SK-N-MC (cell line): ENCODE results near the gene CLDN34.

Source experiments
- DNase-seq: peaks from one replicate; pipeline ENCODE4 v3.0.0-alpha.2; 2011; ENCODE audit warnings: low read depth, low spot score
- H3K27ac ChIP-seq: fragments of 200-600 bp; sonication (generic); 2 replicates; pipeline ENCODE4 v1.5.1; 2016; ENCODE audit warnings: mixed run types
- H3K36me3 ChIP-seq: fragments of 200-600 bp; sonication (generic); 2 replicates; pipeline ENCODE4 v1.6.1; 2017; ENCODE audit warnings: antibody characterized with exemption, low read length, mixed read lengths; ENCODE audit not compliant: insufficient read depth
- H3K4me3 ChIP-seq: fragments of 200-600 bp; sonication (generic); 2 replicates; pipeline ENCODE4 v1.5.1; 2016
- H3K9ac ChIP-seq: fragments of 200-600 bp; sonication (generic); 2 replicates; pipeline ENCODE4 v1.8.0; 2017; ENCODE audit warnings: mixed run types, mixed read lengths; ENCODE audit not compliant: insufficient read length
- H3K9me3 ChIP-seq: fragments of 200-600 bp; sonication (generic); 2 replicates; pipeline ENCODE4 v1.6.1; 2017; ENCODE audit warnings: low read depth, mild to moderate bottlenecking, antibody characterized with exemption, low read length, moderate library complexity, mixed read lengths
- EZH2 ChIP-seq: fragments of 200-600 bp; sonication (generic); IDR thresholded peaks from one replicate; pipeline ENCODE4 v1.6.1; 2017; ENCODE audit warnings: antibody characterized with exemption
- FOXP2 ChIP-seq: optimal IDR thresholded peaks from 2 replicates; pipeline ENCODE3; 2011; ENCODE audit warnings: mild to moderate bottlenecking, moderate library complexity; ENCODE audit not compliant: insufficient read depth; ENCODE audit errors: extremely low read length, control extremely low read depth
- POLR2AphosphoS5 ChIP-seq: IDR thresholded peaks from 2 replicates; pipeline ENCODE4 v1.6.1; 2012; ENCODE audit warnings: mild to moderate bottlenecking, low read depth, low read length, borderline replicate concordance

The CLDN34 gene

GRCh38 chrX:9966775-9967408, at the start of gene CLDN34:
TSS of gene CLDN34 (plus strand) at chrX:9967358. CDS start at chrX:9967358, 0 bp downstream.
- TF ChIP-seq EZH2 = no peak
- TF ChIP-seq FOXP2 = no peak
- TF ChIP-seq POLR2AphosphoS5 = no peak
- no peak for DNase-seq
- Histone ChIP-seq H3K9ac (no peak within 1 kb of the TSS), H3K9me3 (no peaks in the 10 kb centered on the region), H3K36me3 (no peaks in the 10 kb centered on the region), H3K4me3 (no peak within 1 kb of the TSS), H3K27ac (no peak within 1 kb of the TSS)

GRCh38 chrX:9917861-9918260, 49.3 kb upstream of the CLDN34 start:
- Histone ChIP-seq H3K27ac (no peak overlapping the region), H3K9me3 (no peaks in the 10 kb centered on the region), H3K4me3 (no peak overlapping the region), H3K9ac (no peak overlapping the region), H3K36me3 (no peaks in the 10 kb centered on the region)
- no peak for DNase-seq
- TF ChIP-seq FOXP2 = no peak
- no peak for TF ChIP-seq EZH2
- TF ChIP-seq POLR2AphosphoS5 = no peak

- TF ChIP-seq POLR2AphosphoS5 = no peak
- TF ChIP-seq EZH2 = no peak
- no peak for TF ChIP-seq FOXP2
- Histone ChIP-seq H3K4me3 (no peak overlapping the region), H3K9me3 (no peaks in the 10 kb centered on the region), H3K27ac (no peak overlapping the region), H3K36me3 (no peaks in the 10 kb centered on the region), H3K9ac (no peak overlapping the region)
- no peak for DNase-seq
Observed at GRCh38 chrX:9919632-9920172, 47.5 kb upstream of the CLDN34 start.

DNA sequence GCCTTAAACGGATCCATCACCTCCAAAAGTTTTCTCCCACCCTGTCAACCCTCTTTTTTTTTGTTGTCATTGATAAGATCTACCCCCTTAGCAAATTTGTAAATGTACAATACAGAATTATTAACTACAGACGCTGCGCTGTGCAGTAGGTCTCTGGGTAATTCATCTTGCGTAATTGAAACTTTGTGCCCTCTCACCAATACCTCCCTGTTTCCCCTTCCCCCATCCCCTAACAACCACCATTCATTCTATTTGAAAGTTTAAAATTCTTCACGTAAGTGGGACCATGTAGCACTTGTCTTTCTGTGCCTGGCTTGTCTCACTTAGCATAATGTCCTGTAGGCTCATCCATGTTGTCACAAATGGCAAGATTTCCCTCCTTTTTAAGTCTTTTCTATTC, 45.8 kb upstream of the CLDN34 start:
- no peaks in the 10 kb centered on the region for H3K36me3 ChIP-seq
- H3K9ac ChIP-seq = no peak overlapping the region
- no peaks in the 10 kb centered on the region for H3K9me3 ChIP-seq
- no peak overlapping the region for H3K27ac ChIP-seq
- DNase-seq = no peak
- H3K4me3 ChIP-seq = no peak overlapping the region
- no peak for TF ChIP-seq EZH2
- TF ChIP-seq POLR2AphosphoS5 = no peak
- TF ChIP-seq FOXP2 = no peak

GRCh38 chrX:9923357-9923756, 43.8 kb upstream of the CLDN34 start:
- DNase-seq = no peak
- Histone ChIP-seq H3K9ac (no peak overlapping the region), H3K9me3 (no peaks in the 10 kb centered on the region), H3K36me3 (no peaks in the 10 kb centered on the region), H3K27ac (peak overlapping the region; percentile 79), H3K4me3 (peak overlapping the region; percentile 6; the same call in 1 of the 2 replicates)
- no peak for TF ChIP-seq POLR2AphosphoS5
- TF ChIP-seq EZH2 = no peak
- no peak for TF ChIP-seq FOXP2

DNA sequence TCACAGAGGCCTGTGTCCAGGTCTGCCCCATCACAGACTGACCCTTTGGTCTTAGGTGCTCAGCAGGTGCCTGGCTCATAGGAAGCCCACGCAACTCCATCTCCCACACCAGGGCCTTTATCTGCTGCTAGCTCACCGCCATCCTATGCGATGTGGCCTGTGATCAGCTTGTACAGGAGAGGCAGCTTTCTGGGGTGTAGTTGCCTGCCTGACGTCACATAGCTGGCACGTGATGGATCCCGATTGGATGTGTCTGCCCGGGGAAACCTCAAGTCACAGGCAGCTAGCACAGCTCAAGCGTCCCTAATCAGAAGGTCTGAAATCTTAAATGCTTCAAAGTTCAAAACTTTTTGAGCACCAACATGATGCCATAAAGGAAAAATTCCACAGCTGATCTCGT, 41.2 kb upstream of the CLDN34 start:
- H3K36me3 ChIP-seq = no peaks in the 10 kb centered on the region
- H3K27ac ChIP-seq = no peak overlapping the region
- H3K9me3 ChIP-seq = no peaks in the 10 kb centered on the region
- H3K4me3 ChIP-seq = no peak overlapping the region
- DNase-seq = no peak
- TF ChIP-seq POLR2AphosphoS5 (no peak), FOXP2 (no peak), EZH2 (no peak)
- no peak overlapping the region for H3K9ac ChIP-seq

DNA sequence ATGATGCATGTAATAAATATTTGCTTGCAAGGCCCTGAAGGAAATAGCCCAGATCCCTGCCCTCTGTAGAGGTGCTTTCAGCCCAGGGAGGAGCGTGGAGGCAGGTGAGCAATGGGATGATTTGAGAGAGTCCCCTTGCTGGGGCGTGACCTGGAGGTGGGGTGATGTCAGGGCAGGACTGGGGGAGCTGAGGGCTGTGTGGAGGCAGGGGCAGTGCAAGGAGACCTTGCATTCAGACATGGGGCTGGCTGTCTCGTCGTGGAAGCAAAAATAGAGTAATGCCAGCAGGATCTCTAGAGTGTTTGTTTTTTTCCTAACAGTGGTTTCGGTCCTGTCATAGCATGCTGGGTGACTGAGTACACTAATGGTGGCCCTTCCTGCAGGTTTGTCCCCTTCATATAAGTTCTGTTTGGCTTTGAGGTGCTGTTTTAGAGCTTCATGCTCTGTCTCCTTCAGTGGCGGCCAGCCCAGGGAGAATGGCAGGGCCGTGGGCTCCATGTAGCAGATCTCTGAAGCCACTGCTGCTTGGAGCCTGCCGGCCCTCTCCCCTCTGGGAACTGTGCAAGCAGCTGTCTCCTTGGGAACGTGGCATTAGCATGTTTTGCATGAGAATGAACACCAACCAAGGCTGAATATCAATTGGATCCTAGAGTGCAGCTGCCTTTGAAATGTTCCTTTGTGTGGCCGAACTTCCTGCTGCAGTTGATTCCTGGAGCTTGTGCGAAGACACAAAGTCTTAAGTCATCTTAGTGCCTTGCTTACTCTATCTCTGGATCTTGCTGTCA, 39.3 kb upstream of the CLDN34 start:
- TF ChIP-seq EZH2 (no peak), POLR2AphosphoS5 (no peak), FOXP2 (no peak)
- DNase-seq = no peak
- no peak overlapping the region for H3K9ac ChIP-seq

DNA sequence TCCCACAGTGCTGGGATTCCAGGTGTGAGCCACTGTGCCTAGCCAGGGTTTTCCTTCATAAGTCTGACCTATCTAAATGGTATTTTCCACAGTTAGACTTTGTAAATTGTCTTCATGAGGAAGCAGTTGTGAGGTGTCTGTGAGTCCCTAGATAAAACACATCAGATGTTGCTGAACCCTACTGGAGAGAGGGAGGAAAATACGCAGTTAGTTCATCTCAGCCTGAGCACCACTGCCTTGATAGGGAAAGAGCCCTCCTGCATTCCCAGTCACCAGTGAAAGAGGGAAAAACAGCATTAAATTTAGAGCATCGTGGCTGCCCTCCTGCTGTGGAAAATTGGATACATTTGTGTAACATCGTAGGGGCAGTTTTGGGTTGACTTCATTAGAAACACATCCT, 31.7 kb upstream of the CLDN34 start:
- Histone ChIP-seq H3K36me3 (no peaks in the 10 kb centered on the region), H3K9me3 (no peaks in the 10 kb centered on the region), H3K9ac (no peak overlapping the region), H3K4me3 (no peak overlapping the region), H3K27ac (no peak overlapping the region)
- no peak for DNase-seq
- no peak for TF ChIP-seq FOXP2
- no peak for TF ChIP-seq POLR2AphosphoS5
- TF ChIP-seq EZH2 = no peak

More for the DNA sequence above, 39.3 kb upstream of the CLDN34 start:
- no peak overlapping the region for H3K27ac ChIP-seq
- H3K4me3 ChIP-seq = no peak overlapping the region
- H3K36me3 ChIP-seq = no peaks in the 10 kb centered on the region
- no peaks in the 10 kb centered on the region for H3K9me3 ChIP-seq
